Activated CD4-positive, alpha-beta memory T cell treated with anti-CD3 and anti-CD28 coated beads for 36 hours (primary cell): Measurements from ENCODE around the gene NUP43. TPM values are rescaled to one million over a fixed set of nuclear protein-coding genes. Genes with fewer than 3 reads are reported as not detected.

Experiments
- CTCF ChIA-PET: fragments of 350-600 bp; sonication (Branson Sonifier 250); formaldehyde crosslinking; loops from one replicate; lab custom pipeline; 2021; ENCODE audit warnings: antibody characterized with exemption, inconsistent platforms; lab: Charles Lee
- POLR2A ChIA-PET: fragments of 350-600 bp; sonication (Branson Sonifier 250); formaldehyde crosslinking; loops from one replicate; lab custom pipeline; 2021; ENCODE audit warnings: antibody characterized with exemption; lab: Charles Lee
- DNase-seq: peaks from one replicate; pipeline ENCODE4 v3.0.0-alpha.2; 2020
- H3K27ac Mint-ChIP-seq: one replicate; pipeline ENCODE4 v1.8.0; 2021; ENCODE audit warnings: mixed read lengths
- H3K27me3 Mint-ChIP-seq: one replicate; pipeline ENCODE4 v1.8.0; 2021; ENCODE audit warnings: mixed read lengths
- H3K36me3 Mint-ChIP-seq: one replicate; pipeline ENCODE4 v1.8.0; 2021; ENCODE audit warnings: mixed read lengths
- H3K4me1 Mint-ChIP-seq: one replicate; pipeline ENCODE4 v1.8.0; 2021; ENCODE audit warnings: low read depth, mixed read lengths
- H3K4me3 Mint-ChIP-seq: one replicate; pipeline ENCODE4 v1.8.0; 2021; ENCODE audit warnings: mild to moderate bottlenecking, mixed read lengths
- H3K9me3 Mint-ChIP-seq: one replicate; pipeline ENCODE4 v1.8.0; 2021; ENCODE audit warnings: mixed read lengths
- intact Hi-C: fragments of 100-400 bp; cut with micrococcal nuclease; formaldehyde crosslinking; loops from one replicate; pipeline ENCODE4 v1.15.1; 2023
- total RNA-seq, 2 experiments: library from RNA; stranded (reverse); gene quantifications; one replicate each; pipeline ENCODE4 v1.2.3, GENCODE V29; 2021

NUP43 gene
- total RNA-seq = 10 to 100 TPM; 64.3 to 69.8 TPM

GRCh38 chr6:149746147-149746946 is at the start of gene NUP43:
Gene NUP43, minus strand, starts transcription at chr6:149746529. Its CDS starts 34 bp downstream, at chr6:149746495.
- CTCF ChIA-PET = interaction anchor here (0.5 to 1.2 kb wide), 4 partner anchors 11 to 214 kb away, joined by 3 read pairs; no protein-coding TSS in a partner anchor
- Mint-ChIP-seq H3K27me3 (no peaks in the 10 kb centered on the region), H3K4me1 (peaks cover 28% of the 10 kb centered on the region), H3K4me3 (peak within 1 kb of the TSS; percentile 98), H3K27ac (peak within 1 kb of the TSS; percentile 85), H3K36me3 (peaks cover 10% of the 10 kb centered on the region), H3K9me3 (no peaks in the 10 kb centered on the region)
- intact Hi-C loops = loop anchor here (1.0 to 10.0 kb wide), 5 partner anchors 28 to 259 kb away; partner anchors contain the start of genes LATS1, LRP11 and ZC3H12D
- POLR2A ChIA-PET = interaction anchor here (0.6 to 1.0 kb wide), 3 partner anchors 9 to 28 kb away, joined by 3 to 5 read pairs (median 4); partner anchors contain the start of gene LATS1
- peak; percentile 97 for DNase-seq

DNA sequence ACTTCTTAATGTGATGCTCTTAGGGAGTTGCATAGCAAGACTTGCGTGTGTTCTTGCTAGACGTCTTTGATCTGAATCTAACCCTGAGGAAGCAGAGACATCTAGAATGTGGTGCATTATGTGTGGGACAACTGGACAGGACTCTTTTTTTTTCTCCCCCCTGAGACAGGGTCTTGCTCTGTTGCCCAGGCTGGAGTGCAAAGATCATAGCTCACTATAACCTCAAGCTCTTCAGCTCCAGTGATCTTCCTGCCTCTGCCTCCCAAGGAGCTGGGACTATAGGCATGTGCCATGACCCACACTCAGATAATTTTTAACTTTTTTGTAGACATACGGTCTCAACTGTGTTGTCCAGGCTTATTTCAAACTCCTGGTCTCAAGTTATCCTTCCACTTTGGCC is 37.2 kb upstream of the NUP43 start:
- ChIA-PET CTCF (interaction anchor here (0.7 kb wide), 1 partner anchor 20 kb away, joined by 6 read pairs; no protein-coding TSS in a partner anchor), POLR2A (interaction anchor here (0.7 to 1.5 kb wide), 2 partner anchors 10 to 218 kb away, joined by 4 read pairs; no protein-coding TSS in a partner anchor)
- Mint-ChIP-seq H3K27ac (no peak overlapping the region), H3K9me3 (no peaks in the 10 kb centered on the region), H3K4me3 (no peak overlapping the region), H3K36me3 (peaks cover 11% of the 10 kb centered on the region), H3K27me3 (no peaks in the 10 kb centered on the region), H3K4me1 (no peaks in the 10 kb centered on the region)
- intact Hi-C loops = no loop called here
- DNase-seq = no peak

DNA sequence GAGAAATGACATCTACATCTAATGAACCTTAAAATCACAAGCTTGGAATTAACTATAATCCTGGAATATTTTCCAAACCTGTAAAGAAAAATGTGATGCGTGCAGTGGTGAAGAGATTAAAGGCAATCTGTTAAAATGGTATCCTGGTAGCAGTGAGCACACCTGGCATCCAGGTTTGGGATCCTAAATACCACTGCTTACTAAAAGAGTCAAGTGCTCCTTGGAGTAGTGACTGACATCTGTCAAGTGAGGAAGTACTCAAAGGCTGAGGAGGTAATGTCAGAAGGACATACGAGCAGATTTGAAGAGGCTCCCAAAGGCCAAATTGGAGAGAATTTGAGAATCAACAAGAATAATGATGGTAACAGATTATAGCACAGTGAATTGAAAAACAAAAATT is 36.0 kb upstream of the NUP43 start:
- Mint-ChIP-seq H3K27ac (no peak overlapping the region), H3K4me3 (no peak overlapping the region), H3K36me3 (peaks cover 11% of the 10 kb centered on the region), H3K9me3 (no peaks in the 10 kb centered on the region), H3K27me3 (no peaks in the 10 kb centered on the region), H3K4me1 (no peaks in the 10 kb centered on the region)
- intact Hi-C loops = no loop called here
- DNase-seq = no peak
- CTCF ChIA-PET = no interaction called here
- POLR2A ChIA-PET = no interaction called here

GRCh38 chr6:149781715-149782114 is 35.4 kb upstream of the NUP43 start:
- no peak for DNase-seq
- no peak overlapping the region for H3K4me3 Mint-ChIP-seq
- CTCF ChIA-PET = no interaction called here
- H3K36me3 Mint-ChIP-seq = peaks cover 11% of the 10 kb centered on the region
- no peaks in the 10 kb centered on the region for H3K9me3 Mint-ChIP-seq
- H3K4me1 Mint-ChIP-seq = no peaks in the 10 kb centered on the region
- intact Hi-C loops = no loop called here
- H3K27ac Mint-ChIP-seq = no peak overlapping the region
- H3K27me3 Mint-ChIP-seq = no peaks in the 10 kb centered on the region
- POLR2A ChIA-PET = no interaction called here

DNA sequence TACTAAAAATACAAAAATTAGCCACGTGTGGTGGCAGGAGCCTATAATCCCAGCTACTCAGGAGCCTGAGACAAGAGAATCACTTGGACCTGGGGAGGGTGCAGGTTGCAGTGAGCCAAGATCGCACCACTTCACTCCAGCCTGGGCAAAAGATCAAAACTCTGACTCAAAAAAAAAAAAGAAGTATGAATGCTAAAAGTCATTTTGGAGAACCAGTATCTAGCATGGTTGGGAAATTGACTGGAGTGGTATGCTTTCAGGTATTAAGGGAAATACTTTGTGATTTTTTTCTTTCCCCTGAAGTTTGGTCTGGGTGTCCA is 33.3 kb upstream of the NUP43 start:
- no peaks in the 10 kb centered on the region for H3K9me3 Mint-ChIP-seq
- POLR2A ChIA-PET = no interaction called here

DNA sequence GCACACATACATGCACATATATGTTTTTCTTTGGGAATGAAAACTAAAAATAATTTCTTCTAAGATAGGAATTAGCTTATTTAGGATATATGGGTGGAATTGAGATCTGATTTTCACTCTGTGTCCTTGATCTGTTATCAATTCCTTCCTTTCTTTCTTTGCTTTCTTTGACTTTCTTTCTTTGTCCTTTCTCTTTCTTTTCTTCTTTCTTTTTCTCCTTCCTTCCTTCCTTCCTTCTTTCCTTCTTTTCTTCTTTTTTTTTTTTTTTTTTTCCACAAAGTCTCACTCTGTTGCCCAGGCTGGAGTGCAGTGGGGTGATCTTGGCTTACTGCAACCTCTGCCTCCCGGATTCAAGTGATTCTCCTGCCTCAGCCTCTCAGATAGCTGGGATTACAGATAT is 31.3 kb upstream of the NUP43 start:
- Mint-ChIP-seq H3K27me3 (no peaks in the 10 kb centered on the region), H3K4me1 (no peaks in the 10 kb centered on the region), H3K27ac (no peak overlapping the region), H3K36me3 (peaks cover 11% of the 10 kb centered on the region), H3K4me3 (no peak overlapping the region), H3K9me3 (no peaks in the 10 kb centered on the region)
- ChIA-PET CTCF (no interaction called here), POLR2A (no interaction called here)
- DNase-seq = no peak
- intact Hi-C loops = no loop called here

More for the DNA sequence above, 33.3 kb upstream of the NUP43 start:
- H3K4me3 Mint-ChIP-seq = no peak overlapping the region
- no peak for DNase-seq
- peaks cover 15% of the 10 kb centered on the region for H3K36me3 Mint-ChIP-seq
- intact Hi-C loops = no loop called here
- CTCF ChIA-PET = no interaction called here
- no peak overlapping the region for H3K27ac Mint-ChIP-seq
- no peaks in the 10 kb centered on the region for H3K27me3 Mint-ChIP-seq
- no peaks in the 10 kb centered on the region for H3K4me1 Mint-ChIP-seq

GRCh38 chr6:149771925-149772324 is 25.6 kb upstream of the NUP43 start:
- ChIA-PET CTCF (no interaction called here), POLR2A (no interaction called here)
- H3K27ac Mint-ChIP-seq = no peak overlapping the region
- H3K27me3 Mint-ChIP-seq = no peaks in the 10 kb centered on the region
- no peak overlapping the region for H3K4me3 Mint-ChIP-seq
- DNase-seq = no peak
- H3K9me3 Mint-ChIP-seq = no peaks in the 10 kb centered on the region
- intact Hi-C loops = no loop called here
- peaks cover 18% of the 10 kb centered on the region for H3K36me3 Mint-ChIP-seq
- peaks cover 4% of the 10 kb centered on the region for H3K4me1 Mint-ChIP-seq

GRCh38 chr6:149771185-149771584 is 24.9 kb upstream of the NUP43 start:
- Mint-ChIP-seq H3K27ac (no peak overlapping the region), H3K27me3 (no peaks in the 10 kb centered on the region), H3K4me1 (peaks cover 6% of the 10 kb centered on the region), H3K9me3 (peaks cover 1% of the 10 kb centered on the region), H3K36me3 (peaks cover 23% of the 10 kb centered on the region), H3K4me3 (no peak overlapping the region)
- POLR2A ChIA-PET = no interaction called here
- intact Hi-C loops = no loop called here
- CTCF ChIA-PET = no interaction called here
- no peak for DNase-seq

GRCh38 chr6:149769676-149770075 is 23.3 kb upstream of the NUP43 start:
- Mint-ChIP-seq H3K27me3 (no peaks in the 10 kb centered on the region), H3K9me3 (peaks cover 5% of the 10 kb centered on the region), H3K4me3 (no peak overlapping the region), H3K4me1 (peaks cover 6% of the 10 kb centered on the region), H3K27ac (no peak overlapping the region), H3K36me3 (peaks cover 24% of the 10 kb centered on the region)
- CTCF ChIA-PET = no interaction called here
- POLR2A ChIA-PET = no interaction called here
- intact Hi-C loops = no loop called here
- no peak for DNase-seq

DNA sequence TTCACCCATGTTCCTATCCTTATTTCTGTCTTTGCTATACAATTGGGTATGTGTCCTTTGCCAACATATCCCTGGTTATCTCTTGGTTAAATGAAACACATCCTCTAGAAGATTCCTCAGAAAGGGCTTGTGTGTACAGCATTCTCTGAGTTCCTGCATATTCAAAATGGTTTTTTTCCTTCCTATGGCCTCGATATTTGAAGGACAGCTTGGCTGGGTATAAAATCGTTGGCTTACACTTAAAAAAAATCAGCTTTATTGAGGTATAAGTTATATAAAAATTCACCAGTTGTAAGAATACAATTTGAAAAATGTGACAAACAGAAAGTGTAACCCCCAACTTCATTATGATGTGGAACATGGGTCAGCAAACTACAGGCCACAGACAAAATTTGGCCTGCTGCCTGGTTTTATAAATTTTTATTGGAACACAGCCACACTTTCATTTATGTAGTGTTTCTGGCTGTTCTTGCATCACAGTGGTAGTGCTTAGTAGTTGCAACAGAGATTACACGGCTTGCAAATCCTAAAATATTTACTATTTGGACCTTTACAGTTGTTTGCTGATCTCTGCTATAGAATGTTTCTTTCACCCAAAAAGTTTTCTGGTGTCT is 19.9 kb upstream of the NUP43 start:
- ChIA-PET POLR2A (no interaction called here), CTCF (no interaction called here)
- Mint-ChIP-seq H3K4me1 (peaks cover 10% of the 10 kb centered on the region), H3K9me3 (peaks cover 5% of the 10 kb centered on the region), H3K36me3 (peaks cover 21% of the 10 kb centered on the region), H3K4me3 (no peak overlapping the region), H3K27me3 (no peaks in the 10 kb centered on the region), H3K27ac (no peak overlapping the region)
- intact Hi-C loops = no loop called here
- no peak for DNase-seq

DNA sequence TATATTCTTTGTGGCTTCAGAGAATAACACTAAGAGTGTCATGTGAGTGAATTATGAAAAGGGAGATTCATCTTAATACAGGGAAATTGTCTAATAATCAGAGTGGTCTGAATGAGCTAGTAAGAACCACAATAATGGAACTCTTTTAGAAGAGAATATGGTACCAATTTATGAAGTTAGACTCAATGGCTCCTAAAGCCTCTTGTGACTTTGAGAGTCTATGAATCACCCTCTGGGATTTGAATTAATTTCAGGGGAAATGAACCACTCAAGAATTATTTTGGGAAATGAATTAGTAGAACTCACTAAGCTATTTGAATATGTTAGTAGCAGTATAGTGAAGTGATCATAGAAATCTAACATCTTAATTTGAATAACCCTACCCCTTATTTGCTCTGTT is 17.5 kb upstream of the NUP43 start:
- Mint-ChIP-seq H3K36me3 (peaks cover 24% of the 10 kb centered on the region), H3K4me3 (no peak overlapping the region), H3K9me3 (peaks cover 5% of the 10 kb centered on the region), H3K27ac (no peak overlapping the region), H3K27me3 (no peaks in the 10 kb centered on the region), H3K4me1 (peaks cover 9% of the 10 kb centered on the region)
- intact Hi-C loops = no loop called here
- CTCF ChIA-PET = interaction anchor here (0.7 to 1.0 kb wide), 2 partner anchors 20 to 60 kb away, joined by 3 to 6 read pairs; no protein-coding TSS in a partner anchor
- POLR2A ChIA-PET = no interaction called here
- no peak for DNase-seq

GRCh38 chr6:149761438-149761837 is 15.1 kb upstream of the NUP43 start:
- H3K4me3 Mint-ChIP-seq = no peak overlapping the region
- POLR2A ChIA-PET = no interaction called here
- intact Hi-C loops = no loop called here
- peaks cover 7% of the 10 kb centered on the region for H3K4me1 Mint-ChIP-seq
- H3K9me3 Mint-ChIP-seq = peaks cover 5% of the 10 kb centered on the region
- CTCF ChIA-PET = no interaction called here
- DNase-seq = no peak
- no peaks in the 10 kb centered on the region for H3K27me3 Mint-ChIP-seq
- H3K27ac Mint-ChIP-seq = no peak overlapping the region
- H3K36me3 Mint-ChIP-seq = peaks cover 15% of the 10 kb centered on the region
